AG08395 (cell line): Measurements from ENCODE around the gene LORICRIN.

Source experiments
- DNase-seq: peaks from one replicate; pipeline ENCODE4 v3.0.0; 2012; ENCODE audit warnings: mixed read lengths, low spot score

The LORICRIN gene

DNA sequence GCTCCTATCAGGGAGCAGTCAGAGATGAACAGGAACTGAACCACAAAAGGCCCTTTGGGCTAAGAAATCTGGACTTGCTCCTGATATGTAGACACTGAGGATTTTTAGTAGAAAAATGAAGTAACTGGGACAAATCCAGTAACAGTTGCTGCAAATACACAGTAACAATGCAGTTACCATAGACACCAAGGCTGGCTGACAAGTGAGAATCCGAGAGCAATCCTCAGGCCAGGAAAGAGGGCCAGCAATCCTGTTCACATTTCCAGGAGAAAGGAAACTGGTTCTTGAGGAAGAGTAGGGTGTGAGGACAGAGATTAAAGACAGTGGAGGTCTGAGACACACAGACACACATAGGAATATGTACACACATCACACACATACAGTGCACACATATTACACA lies 9.3 kb upstream of the LORICRIN start:
- DNase-seq, result no peak

DNA sequence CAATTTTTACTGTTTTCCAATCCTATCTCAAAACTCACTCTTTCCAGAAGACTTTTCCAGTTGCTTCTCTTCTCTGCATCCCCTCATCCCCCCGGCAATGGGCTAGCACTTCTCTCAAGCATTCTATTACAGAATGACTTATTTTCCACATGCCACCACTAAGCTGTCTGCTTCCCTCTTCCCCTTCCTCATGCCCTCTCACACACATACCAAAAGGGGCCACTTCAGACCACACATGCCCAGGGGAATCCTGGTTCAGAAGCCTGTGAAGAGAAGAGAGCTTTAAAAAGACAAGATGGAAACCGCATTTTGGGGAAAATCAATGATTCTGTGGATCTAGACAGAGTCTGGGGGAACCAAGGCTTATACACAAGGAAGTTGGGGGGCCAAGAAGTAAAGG lies 8.4 kb upstream of the LORICRIN start:
- no peak for DNase-seq

DNA sequence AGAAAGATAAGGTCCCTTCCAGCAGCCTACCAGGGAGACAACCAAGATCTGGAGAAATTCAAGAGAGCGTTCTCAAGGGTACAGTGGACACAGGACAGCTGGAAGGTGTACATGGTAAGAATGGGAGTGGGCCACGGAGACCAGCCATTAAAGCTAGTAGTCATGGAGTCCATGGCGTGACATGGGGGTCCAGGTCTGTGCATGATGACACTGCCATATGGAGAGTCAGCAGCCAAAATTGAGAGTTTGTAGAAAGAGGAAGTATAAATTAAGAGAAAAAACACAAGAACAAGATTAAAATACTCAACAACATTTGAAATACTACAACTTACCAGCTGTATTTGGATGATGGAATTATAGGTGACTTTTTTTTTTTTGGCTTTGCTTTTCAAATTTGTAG lies 7.9 kb upstream of the LORICRIN start:
- no peak for DNase-seq

GRCh38 chr1:153251988-153252387 lies 7.5 kb upstream of the LORICRIN start:
- DNase-seq, result no peak

GRCh38 chr1:153253076-153253475 lies 6.4 kb upstream of the LORICRIN start:
- DNase-seq, result no peak

DNA sequence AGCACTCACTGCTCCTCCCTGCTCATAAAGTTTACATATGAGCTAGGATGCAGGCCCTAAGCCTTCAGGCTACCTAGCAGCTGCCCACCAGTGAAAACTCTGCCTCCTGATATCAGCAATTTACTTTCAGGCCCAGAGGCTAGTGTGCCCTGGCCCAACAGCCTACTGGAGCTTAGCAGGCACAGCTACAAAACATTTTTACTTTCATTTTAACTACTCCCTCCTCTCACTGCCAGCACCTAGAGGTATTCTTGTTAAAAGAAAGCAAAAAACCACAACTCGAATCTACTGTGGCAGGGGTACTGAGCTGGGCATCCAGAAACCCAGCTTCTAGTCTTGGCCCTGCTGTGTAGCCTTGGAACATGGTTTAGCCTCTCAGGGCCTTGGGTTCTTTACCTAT lies 5.8 kb upstream of the LORICRIN start:
- no peak for DNase-seq

DNA sequence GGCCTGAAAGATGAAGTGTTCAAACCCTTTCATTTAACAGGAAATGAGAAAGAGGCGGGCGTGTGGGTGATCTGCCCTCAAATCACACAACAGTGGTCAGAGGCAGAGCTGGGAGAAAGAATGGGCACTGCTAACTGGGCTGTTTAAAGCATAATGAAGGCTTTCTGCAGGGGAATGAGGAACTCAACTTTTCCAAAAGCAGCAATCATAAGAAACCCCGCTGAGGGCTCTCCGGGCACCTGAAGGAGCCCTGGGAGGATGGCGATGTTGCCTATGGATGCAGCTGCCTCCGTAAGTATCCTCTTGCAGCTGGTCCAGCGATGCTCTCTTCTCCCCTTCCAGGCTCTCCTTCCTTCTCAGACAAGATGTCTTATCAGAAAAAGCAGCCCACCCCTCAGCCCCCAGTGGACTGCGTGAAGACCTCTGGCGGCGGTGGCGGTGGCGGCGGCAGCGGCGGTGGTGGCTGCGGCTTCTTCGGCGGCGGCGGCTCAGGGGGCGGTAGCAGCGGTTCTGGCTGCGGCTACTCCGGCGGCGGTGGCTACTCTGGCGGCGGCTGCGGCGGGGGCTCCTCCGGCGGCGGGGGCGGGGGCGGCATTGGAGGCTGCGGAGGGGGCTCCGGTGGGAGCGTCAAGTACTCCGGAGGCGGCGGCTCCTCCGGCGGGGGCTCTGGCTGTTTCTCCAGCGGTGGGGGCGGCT lies 1.2 kb downstream of the LORICRIN start:
- no peak for DNase-seq

DNA sequence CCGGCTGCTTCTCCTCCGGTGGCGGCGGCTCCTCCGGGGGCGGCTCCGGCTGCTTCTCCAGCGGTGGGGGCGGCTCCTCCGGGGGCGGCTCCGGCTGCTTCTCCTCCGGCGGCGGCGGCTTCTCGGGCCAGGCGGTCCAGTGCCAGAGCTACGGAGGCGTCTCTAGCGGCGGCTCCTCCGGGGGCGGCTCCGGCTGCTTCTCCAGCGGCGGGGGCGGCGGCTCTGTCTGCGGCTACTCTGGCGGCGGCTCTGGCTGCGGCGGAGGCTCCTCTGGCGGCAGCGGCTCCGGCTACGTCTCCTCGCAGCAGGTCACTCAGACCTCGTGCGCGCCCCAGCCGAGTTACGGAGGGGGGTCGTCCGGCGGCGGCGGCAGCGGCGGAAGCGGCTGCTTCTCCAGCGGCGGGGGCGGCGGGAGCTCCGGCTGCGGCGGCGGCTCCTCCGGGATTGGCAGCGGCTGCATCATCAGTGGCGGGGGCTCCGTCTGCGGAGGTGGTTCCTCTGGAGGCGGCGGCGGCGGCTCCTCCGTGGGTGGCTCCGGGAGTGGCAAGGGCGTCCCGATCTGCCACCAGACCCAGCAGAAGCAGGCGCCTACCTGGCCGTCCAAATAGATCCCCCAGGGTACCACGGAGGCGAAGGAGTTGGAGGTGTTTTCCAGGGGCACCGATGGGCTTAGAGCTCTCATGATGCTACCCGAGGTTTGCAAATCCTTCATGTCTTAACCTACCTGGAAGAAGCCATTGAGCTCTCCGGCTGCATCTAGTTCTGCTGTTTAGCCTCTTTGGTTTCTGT lies 2.0 kb downstream of the LORICRIN start:
- DNase-seq, result peak; percentile 24

DNA sequence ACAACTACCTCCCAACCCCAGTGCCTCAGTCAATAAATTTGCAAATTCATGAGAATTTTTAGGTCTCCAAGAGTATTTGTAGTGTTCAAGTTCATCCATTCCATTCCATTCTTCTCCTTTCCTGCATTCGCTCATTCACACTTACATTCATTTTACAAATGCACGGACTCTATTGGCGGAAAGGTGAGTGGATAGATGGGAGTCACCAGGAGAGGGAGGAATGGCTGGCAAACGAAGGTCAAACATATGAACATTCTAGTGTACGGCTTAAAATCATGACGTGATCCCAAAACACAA lies 2.5 kb downstream of the LORICRIN start:
- no peak for DNase-seq

DNA sequence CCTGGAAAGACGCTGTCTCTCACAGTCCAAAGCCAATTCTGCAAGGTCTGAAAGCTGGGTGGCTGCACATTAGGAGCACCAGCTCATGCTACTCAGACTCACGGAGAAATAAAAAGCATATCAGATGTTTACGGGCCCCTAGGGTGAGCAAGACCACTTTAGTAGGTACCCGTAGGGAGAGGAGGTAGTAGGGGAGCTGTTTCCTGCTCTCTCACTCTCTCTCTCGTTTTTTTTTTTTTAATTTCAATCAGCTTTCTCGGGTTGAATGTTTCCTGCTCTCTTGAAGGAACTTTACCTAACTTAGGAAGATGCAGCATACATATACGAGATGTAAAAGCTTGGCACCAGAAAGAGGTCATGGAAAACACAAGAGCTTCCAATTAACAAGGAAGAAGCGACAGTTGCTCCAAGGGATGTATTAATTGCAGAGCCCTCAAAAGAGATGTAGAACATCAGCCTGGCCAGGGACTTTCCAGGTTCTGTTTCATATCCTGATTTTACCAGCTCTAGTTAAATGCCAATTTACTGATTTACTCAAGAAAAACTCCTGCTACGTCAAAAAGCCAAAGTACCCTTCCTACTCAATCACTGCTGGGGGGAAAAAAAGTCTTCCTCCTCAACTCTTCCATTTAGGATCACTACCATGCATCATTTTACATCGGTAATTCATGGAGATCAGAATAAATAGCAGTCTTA lies 3.1 kb downstream of the LORICRIN start:
- no peak for DNase-seq

GRCh38 chr1:153265457-153265856 lies 6.0 kb downstream of the LORICRIN start:
- no peak for DNase-seq

GRCh38 chr1:153271711-153272110 lies 12.2 kb downstream of the LORICRIN start:
- DNase-seq, result no peak

- DNase-seq, result no peak
These were observed 12.7 kb downstream of the LORICRIN start for GRCh38 chr1:153272186-153272585.

DNA sequence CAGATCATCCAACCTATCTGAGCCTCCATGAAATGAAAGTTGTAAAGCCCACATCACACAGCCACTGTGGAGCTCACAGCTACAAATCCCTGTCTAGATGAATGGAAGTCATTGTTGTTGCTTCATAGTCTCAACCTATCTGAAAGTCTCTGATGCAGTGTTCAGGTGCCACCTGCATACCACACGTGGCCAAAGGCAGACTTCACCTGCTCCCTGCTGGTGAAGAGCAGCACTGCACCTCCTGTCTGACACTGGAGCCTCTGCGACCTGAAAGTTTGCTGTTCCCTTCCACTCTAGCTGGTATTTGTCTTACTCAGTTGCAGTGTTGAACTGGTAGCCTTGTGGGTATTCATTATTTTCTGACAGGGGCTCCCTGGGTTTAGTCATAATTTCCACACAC lies 18.4 kb downstream of the LORICRIN start:
- DNase-seq, result no peak

DNA sequence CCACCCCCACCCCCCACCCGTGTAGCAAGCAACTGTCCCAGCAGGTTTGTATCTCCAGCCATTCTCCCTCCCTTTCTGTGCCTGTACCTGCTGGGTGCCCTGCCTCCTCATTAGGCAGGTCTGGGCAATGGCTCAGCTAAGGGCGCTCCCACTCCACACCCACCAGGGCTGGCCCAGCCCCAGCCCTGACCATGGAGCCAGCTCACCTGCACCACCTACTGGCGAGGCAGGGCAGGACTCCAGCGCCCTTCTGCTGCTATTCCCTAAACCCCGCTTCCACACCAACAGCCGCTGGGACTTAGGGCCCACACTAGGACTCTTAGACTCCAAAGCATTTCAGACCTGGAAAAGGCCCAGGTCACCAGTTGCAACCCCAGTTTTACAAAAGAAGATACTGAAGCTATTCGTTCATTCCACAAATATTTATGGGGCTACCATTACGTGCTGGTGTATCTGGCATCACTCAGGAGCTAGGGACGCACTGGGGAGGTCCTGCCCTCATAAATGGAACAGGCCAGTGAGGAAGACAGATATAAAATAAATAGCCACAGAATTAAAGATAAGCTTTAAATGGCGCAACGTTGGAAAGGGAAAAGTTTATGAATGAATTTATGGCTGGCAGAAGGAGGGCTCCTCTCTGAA lies 29.3 kb downstream of the LORICRIN start:
- no peak for DNase-seq

DNA sequence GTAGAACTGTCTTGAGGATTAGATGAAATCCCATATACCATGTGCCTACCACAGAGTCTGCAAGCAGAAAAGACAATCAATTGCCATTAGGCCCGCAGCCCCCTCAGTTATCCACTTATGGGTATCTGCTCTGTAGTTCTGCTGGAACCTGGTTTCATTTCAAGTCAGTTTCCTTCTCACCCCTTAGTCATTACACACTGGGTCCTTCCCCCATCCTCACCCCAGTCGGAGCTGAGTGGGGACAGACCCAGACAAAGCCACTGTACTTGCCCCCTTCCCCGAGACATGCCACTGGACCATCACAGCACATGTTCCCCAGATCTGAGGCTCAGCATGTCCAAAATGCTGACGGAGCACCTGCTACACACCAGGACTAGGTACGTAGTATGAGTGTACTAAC lies 32.0 kb downstream of the LORICRIN start:
- no peak for DNase-seq

DNA sequence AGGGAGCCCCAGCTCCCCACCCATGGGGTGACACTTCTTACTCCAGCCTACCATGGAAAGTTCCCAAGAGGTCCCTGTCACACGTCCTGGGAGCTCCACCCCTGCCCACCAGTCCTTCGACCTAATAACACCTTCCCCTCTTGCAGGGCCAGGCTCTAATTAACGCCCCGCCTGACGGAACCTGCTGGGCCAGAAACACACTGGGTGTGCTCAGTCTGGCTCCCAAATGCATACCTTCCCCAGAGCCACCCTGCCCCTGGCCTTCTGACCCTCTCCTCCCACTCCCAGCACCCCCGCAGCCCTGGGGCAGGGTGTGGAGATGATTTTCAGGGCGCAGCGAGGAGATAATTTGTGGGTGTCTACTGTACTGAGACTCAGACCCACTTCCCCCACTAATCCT lies 32.7 kb downstream of the LORICRIN start:
- DNase-seq, result no peak

GRCh38 chr1:153292740-153293479 lies 33.4 kb downstream of the LORICRIN start:
- DNase-seq, result no peak

DNA sequence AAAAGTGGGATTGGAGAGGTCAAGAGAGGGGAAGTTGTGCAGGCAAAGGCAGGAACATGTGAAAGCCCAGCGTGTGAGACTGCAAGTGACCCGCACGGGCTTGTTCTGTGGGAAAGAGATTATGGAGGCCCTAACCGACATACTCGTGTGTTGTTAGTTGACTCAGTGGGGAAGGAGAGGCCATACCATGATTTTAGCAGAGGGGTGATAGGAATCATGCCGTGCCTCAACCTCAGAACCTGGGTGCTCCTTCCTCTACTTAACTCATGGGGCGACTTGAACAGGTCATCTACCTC lies 33.9 kb downstream of the LORICRIN start:
- no peak for DNase-seq

DNA sequence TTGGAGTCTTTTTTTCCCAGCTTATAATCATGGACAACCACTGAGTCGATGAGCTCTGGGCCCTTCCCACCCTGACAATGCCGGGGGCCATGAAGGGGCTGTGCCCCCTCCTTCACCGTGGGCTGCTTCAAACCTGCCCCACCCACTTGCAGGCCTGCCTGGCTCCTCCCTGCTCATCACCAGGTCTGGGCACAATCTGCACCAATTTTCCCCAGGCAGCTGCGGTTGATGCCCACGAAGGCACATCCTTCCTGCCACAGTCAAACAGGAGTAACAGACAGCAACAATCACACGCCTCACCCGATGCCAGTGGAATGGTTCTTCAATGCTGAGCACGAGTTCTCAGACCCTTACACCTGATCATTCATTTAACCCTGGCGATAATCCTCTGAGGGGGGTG lies 34.4 kb downstream of the LORICRIN start:
- no peak for DNase-seq

GRCh38 chr1:153302308-153302707 lies 42.8 kb downstream of the LORICRIN start:
- DNase-seq, result no peak

GRCh38 chr1:153305682-153306081 lies 46.2 kb downstream of the LORICRIN start:
- no peak for DNase-seq
